NCI-H2081 (cell line): Measurements from ENCODE around the gene FOSB.
A peak's percentile ranks its signal among the peaks of the same experiment; 100 is the strongest.
"Not testable (repeated sequence)": the region's sequence is repeated elsewhere in the genome, so short reads cannot be mapped to it uniquely, and the experiment has no call there.

Experiments used
- DNase-seq, 2 experiments: peaks; one replicate each; lab custom pipeline; 2025; lab: John Stamatoyannopoulos, UW

FOSB gene

DNA sequence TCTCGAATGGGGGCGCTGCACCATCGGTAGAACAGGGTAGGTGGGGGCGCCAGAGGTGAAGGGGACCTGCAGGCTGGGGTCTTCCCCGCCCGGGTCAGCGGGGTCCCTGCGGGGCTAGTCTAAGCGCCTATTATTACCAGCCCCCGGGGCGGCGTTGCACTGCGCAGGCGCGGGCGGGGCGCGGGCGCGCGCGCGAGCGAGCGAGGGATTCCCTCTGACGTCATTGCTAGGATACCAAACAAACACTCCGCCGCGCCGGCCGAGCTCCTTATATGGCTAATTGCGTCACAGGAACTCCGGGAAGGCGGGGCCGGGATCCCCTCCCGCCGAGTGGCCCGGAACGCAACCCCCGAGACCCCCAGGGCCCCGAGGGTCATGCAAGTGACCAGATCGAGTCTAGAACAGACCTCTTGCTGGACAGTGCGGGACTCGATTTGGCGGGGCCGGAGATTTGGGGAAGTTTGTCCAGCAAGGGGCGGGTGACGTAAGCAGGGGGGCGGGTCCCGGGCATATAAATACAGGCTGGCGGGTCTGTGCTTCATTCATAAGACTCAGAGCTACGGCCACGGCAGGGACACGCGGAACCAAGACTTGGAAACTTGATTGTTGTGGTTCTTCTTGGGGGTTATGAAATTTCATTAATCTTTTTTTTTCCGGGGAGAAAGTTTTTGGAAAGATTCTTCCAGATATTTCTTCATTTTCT, at the start of gene FOSB:
Gene FOSB, plus strand, starts transcription at position 541 of the 703 bp plus-strand sequence. CDS start 591 bp downstream, outside the sequence.
- DNase-seq = peak; percentile 90 to 92

DNA sequence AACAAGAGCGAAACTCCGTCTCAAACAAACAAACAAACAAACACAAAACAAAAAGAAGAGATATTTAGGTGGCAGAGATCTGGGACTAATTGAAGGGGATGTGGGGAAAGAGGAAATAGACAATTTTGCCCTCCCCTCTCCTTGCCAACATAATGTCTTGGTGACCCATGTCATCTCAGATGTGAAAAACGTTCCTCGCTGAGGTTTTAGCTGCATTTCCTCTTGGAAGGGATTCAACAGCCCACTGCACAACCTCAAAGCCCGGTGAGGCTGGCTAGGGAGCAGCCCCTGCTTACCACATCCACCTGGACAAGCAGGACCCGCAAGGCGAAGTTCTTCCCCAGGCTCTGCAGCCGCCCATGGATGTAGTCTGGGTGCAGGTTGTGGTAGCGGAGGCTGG, 49.0 kb upstream of the FOSB start:
- DNase-seq = no peak

DNA sequence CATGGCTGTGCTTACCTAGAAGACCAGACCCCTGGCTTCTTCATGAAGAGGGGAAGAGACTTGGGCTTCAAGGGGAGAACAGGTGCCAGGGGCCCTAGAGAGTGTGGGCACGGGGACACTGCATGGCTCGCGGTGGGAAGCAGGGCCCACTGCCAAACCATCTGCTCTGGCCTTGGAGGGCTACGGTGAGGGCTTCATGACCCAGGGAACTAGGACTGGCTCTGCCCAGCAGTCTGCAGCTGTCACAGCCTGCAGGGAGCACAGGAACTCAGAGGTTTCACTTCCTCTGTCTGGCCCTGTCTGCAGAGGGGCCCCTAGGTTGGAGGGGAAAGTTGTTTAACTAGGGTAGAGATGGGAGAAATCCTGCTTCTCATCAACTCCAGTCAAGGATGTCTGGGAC, 48.4 kb upstream of the FOSB start:
- no peak for DNase-seq

DNA sequence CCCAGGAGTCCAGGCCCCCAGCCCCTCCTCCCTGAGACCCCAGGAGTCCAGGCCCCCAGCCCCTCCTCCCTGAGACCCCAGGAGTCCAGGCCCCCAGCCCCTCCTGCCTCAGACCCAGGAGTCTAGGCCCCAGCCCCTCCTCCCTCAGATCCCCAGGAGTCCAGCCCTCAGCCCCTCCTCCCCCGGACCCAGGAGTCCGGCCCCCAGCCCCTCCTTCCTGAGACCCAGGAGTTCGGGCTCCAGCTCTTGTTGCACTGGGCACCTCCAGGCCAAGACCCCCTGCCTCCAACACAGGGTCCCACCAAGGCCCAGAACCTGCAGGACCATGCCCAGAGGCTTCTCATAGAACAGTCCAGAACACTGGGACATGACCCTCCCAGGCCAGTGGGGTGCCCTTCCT, 47.9 kb upstream of the FOSB start:
- no peak for DNase-seq

DNA sequence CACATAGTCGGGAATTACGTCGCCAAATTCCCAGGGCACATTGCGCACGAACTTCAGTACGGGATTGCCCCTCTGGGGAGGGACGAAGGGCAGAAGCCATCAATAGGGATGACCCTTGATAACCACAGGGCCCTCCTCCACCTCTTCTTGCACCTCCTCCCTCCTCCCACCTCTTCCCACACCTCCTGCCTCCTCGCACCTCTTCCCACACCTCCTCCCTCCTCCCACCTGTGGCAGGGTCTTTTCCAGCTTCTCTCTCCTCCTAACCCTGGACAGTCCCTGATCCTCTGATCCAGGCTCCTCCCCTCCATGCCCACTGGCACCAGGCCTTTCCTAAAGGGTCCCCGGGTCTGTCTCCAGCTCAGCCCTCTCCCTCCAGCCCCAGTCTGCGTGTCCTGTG, 47.4 kb upstream of the FOSB start:
- no peak for DNase-seq

DNA sequence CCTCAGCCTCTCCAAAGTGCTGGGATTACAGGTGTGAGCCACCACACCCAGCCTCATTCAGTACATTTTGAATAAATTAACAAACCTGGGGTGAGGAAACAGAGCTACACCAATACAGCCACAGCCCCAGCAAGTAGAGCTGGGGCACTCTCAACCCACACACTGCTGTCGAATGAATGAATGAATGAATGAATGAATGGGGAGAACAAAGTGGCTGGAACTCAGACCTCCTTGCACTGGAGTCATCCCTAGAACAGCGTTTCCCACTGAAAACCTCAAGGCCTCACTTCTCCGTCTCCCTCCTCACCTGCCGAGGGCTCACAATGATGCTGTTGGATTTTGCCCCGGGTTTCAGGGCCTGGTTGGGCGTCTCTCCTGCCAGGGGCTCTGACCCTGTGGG, 46.9 kb upstream of the FOSB start:
- DNase-seq = no peak

DNA sequence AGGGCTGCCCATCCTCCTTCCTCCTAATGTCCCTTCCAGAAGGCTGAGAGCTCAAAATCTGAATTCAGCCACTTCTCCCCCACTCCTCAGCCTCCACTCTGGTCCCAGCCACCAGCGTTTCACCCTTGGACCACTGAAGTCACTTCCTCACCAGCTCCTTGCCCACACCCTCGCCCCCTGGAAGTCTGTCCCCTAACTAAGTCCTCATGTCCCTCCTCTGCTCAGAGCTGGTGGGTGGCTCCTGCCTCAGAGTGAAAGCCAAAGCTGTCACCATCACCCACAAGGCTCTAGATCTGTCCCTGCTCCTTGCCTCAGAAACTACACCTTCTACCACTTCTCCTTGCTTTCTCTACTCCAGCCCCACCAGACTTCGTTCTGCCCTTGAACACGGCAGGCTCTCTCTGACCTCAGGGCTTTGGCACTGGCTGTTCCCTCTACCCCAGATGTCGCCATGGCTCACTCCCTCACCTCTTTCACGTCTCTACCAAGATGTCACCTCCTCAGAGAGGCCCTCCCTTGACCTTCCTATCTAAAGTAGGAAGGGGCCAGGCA, 45.8 kb upstream of the FOSB start:
- no peak for DNase-seq

DNA sequence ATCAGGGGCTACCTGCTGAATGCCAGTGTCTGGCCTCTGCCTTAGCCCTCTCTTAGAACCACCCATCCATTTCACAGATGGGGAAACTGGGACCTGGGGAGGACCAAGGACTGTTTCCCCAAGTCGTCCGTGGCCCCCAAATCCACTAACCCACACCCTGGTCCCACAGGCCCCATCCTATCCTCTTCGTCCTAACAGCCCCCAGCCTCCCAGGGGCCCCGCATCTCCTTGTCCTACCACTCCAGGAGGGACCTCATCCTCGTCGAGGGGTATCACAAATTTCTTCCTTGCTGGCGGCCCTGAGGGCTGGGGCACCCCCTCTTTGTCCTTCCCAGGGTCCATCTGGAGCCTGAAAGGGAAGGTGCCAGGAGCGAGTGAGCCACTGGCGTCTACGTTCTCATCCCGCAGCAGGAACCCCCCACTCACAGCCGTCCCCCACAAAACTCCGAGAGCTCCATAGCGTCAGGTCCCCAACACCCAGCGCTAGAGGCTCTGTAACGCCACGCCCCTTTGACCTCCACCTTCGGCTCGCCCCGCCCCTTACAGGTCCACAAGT, 44.7 kb upstream of the FOSB start:
- no peak for DNase-seq

DNA sequence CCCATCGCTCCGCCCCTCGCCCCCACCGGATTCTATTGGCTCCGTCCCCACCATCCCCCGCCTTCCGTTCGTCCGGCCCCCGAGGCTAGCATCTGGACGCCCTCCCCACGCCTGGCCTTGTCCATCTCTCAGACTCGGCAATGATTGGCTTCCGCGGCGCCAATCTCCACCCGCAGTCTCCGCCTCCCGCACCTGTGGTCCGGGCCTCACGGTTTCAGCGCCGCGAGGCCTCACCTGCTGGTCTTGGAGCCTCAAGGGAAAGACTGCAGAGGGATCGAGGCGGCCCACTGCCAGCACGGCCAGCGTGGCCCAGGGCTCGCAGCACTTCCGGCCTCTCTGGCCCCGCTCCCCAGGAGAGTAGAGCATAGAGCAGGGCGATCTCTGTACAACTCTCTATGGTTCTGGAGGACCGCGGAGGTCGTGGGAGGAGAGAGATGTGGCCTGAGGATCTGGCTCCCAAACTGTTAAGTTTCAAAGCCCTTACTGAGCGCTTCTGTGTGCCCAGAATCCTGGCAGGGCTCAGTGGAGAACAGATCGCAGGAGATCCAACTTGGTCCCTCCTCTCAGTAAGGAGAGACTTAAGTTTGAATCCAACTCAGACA, 44.1 kb upstream of the FOSB start, which contains the start of gene ERCC1:
Gene ERCC1, minus strand, starts transcription at position 329 of the 602 bp plus-strand sequence. CDS start 543 bp downstream, outside the sequence.
- DNase-seq = peak; percentile 97

DNA sequence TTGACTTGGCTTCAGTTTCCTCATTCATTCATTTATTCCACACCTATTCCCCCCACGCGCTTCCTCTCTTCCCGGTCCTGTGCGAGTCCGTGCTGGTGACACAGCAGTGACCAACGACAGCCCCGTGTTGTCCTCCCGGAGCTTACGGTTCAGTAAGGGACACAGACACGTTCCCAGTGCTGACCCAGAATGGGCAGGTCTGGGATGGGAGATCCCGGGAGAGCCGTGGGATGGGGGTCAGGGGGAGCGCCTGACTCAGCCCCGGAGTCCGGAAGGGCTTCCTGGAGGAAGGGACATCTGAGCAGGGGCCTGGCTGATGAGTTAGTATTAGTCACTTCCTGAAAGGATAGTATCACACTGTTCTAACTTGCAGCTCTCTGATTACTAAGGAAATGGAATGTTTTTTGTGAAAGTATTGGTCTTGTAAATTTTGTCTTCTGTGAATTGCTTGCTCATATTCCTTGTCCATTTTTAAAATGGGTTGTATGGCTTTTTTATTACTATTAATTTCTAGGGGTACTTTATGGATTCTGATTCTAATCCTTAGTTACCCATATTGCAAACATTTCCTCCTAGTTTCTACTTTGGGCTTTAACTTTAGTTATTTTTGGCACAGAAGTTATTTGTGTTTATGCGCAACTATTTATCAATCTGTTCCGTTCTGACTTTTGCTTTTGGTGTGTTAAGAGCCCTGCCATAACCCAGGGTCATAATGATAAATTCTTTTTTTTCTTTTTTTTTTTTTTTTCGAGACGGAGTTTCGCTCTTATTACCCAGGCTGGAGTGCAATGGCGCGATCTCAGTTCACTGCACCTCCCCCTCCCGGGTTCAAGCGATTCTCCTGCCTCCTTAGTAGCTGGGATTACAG, 43.4 kb upstream of the FOSB start:
- DNase-seq = peak in 1 of 2 experiments; percentile 52

DNA sequence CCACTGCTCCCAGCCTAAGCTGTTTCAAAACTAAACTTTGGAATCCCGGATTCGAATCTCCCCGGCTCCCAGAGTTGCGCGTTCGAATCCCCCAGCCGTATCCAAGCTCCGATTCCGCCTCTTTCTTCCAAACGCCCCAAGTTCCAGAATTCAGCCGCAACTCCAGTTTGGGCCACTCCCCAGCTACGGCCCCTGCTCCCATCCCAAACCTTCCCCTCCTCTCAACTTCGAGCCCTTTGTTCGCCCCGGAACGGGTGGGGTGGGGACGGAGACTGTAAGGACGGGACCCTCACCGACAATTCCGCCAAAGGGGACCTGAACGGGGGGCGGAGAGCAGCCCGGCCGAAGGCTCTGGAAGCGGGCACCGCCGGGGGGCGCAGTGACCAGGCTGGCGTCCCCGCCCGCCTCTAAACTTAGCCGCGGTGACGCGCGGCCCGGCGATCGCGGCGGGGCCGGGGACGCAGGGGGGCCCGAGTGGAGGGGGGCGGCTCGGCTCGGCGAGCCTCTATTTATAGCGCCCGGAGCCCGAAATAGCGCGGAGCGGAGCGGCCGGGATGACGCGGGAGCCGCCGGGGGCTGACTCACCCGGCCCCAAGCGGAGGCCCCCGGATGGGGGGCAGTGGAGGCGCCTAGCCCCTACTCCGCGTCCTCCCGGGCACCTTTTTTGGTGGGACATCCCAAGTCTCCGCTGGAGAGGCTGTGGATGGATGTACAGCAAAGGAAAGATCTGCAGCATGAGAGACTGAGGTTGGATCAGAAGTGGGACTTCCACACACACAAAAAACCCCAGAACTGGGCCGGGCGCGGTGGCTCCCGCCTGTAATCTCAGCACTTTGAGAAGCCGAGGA, 39.2 kb upstream of the FOSB start:
- no peak for DNase-seq

DNA sequence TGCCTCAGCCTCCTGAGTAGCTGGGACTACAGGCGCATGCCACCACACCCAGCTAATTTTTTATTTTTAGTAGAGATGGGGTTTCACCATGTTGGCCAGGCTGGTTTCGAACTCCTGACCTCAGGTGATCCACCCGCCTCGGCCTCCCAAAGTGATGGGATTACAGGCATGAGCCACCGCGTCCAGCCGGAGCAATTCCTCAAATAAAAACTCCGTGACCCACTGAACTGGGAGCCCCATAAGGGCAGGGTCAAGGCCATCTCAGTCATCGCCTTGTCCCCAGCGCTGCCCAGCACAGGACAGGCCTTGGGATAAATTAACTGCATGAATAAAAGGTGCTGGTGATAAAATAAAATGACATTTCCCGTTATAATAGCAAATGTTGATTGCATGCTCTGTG, 37.9 kb upstream of the FOSB start:
- not testable (repeated sequence) for DNase-seq

DNA sequence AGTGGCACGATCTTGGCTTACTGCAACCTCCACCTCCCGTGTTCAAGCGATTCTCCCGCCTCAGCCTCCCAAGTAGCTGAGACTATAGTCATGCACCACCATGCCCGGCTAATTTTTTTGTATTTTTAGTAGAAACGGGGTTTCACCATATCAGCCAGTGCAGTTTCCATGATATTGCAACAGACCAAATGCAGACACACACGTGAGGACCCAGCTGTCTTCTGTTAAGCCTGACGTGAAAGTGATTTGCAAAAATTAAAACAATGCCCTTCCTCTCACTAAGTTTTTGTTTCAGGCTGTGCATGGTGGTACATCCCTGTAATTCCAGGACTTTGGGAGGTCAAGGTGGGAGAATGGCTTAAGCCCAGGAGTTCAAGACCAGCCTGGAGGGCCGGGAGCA, 36.8 kb upstream of the FOSB start:
- not testable (repeated sequence) for DNase-seq

DNA sequence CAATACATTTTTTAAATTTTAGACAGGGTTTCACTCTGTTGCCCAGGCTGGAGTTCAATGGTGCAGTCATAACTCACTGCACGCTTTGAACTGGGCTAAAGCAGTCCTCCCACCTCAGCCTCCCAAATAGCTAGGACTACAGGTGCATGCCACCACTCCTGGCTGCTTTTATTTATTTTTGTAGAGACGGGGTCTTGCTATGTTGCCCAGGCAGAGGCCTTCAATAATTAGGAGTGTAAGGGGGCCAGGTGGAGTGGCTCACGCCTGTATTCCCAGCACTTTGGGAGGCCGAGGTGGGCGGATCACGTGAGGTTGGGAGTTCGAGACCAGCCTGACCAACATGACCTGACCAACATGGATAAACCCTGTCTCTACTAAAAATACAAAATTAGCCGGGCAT, 35.3 kb upstream of the FOSB start:
- DNase-seq = not testable (repeated sequence)

DNA sequence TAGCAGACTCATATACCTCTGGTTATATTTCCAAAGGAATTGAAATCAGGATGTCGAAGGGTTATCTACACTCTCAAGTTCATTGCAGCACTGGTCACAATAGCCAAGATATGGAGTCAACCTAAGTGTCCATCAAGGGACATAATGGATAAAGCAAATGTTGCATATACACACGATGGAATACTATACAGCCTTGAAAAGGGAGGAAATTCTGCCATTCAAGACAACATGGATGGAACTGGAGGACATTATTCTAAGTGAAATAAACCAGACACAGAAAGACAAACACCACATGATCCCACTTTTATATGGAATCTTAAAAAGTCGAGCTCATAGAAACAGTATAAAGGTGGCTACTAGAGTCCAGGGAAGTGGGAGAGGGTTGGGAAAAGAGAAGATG, 30.5 kb upstream of the FOSB start:
- no peak for DNase-seq

DNA sequence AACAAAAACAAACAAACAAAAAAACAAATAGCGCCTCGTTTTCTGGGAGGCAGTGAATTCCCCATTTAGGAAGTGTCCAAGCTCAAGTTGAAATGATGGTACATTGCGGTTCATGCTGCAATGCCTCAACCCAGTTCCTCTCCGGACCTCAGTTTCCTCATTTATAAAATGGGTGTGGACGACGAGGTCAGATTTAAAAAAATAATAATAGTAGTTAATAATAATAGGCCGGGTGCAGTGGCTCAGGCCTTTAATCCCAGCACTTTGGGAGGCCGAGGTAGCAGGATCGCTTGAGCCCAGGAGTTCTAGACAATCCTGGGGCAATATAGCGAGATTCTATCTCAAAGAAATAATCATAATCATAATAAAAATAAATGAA, 28.6 kb upstream of the FOSB start:
- DNase-seq = no peak

DNA sequence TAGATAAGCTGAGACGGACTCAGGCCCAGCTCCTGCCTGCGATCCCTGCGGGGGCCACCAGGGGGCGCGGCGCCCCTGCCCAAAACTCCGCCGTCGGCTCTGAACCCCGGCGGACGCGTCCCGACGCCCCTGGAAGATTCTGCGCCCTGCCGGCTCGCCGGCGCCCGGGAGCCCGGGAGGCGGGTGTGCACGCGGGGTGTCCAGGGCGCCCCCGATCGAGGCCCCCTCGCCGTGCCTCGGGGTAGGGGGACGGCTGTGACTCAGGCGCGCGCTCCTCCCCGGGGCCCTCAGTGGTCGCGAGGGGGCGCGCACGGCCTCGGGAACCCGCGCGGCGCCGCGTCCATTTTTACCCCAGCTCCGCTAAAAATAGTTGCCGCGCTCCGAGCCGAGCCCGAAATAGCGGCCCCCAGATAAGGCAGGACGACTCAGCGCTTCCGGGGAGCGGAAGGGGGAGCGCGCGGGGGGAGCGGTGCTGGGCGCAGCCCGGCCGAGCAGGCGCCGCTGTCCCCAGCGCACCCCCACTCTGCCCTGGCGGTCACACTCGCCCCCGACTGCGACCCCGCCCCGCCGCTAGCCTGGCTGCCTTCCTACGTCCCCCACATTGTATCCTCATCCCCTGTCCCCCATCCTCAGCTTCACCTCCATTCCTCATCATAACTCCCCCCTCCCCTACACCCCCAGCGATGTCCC, 28.1 kb upstream of the FOSB start:
- peak; percentile 67 to 75 for DNase-seq

DNA sequence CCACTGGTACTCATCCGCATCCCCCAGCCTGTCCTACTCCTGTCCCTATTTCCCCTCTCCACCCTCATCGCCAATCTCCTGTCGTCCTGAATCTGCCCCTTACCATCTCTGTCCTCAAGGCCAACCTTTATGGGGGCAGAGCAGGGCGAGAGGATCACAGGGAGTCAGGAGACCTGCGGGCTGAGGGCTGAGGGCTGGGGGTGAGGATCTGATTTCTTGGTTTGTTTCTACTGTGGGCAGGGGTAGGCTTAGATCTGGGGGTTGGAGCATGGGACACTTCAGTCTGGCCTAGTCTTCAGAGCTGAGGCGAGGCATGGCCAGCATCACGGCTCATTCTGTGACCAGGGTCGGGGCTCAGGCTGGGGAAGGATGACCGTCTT, 27.5 kb upstream of the FOSB start:
- no peak for DNase-seq

DNA sequence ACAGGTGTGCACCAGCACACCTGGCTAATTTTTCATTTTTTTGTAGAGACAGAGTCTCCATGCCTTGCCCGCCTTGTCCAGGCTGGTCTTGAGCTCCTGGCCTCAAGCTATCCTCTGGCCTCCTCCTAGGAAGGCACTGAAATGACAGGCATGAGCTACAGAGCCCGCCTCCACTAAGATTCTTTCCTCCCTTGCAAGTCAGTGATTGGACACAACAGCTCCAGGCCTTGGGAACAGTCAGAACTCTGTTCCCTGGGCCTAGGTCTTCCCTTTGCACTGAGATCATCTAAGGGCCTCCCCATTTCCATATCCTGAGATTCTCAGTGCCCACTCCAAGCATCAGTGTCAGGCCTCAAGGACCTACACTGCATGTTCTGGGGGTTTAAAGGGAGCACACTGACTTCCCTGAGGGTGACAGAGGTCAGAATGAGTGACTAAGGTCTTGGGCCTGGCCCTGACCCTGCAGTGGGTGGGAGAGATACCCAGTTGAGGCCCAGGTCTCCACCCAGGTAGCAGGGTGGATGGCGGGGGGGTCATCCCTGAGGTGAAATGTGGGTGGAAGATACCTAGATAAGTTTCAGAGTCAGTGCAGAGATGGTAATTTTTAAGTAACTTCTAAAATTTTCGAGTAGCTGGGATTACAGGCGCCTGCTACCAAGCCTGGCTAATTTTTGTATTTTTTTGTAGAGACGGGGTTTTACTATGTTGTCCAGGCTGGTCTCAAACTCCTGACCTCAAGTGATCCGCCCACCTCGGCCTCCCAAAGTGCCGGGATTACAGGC, 26.7 kb upstream of the FOSB start:
- DNase-seq = no peak

DNA sequence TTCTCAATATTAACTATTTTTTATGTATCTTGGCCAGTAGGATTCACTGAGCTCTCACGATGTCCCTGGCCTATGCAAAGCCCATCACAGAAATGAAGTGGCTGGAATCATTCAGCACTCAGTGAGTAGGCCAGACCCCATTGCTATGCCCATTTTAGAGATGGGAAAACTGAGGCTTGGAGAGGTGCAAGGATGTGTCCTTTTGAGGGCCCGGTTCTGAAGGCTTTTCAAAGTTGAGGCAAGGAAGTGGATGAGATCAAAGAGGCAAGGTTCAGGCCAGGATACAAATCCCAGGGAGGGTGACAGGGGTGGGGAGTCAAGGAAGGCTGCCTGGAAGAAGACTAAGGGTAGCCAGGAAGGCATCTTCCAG, 25.4 kb upstream of the FOSB start:
- no peak for DNase-seq
